Measurements from ENCODE around the gene ARHGAP4. TPM values are rescaled to one million over a fixed set of nuclear protein-coding genes. Genes with fewer than 3 reads are reported as not detected.

Gene ARHGAP4
- total RNA-seq, 2 experiments from 2014 or later, result 456 to 463 TPM

DNA sequence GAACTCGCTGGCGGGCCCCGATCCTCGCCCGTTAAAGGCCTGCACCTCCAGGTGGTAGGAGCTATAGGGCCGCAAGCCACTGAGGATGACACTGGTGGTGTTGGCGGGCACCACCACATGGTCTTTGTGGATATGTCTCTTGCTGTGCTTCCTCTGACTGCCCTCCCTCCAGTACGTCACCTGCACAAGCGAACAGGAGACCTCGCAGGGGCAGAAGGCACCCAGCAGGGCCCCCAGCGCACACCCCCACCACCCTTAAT lies 60.8 kb downstream of the ARHGAP4 start:
- ATAC-seq (ENCODE audit: poor library complexity) (no peak), DNase-seq (no peak)
- Mint-ChIP-seq H3K36me3 (ENCODE audit: low read depth) (no peaks in the 10 kb centered on the region), H3K9me3 (no peaks in the 10 kb centered on the region), H3K4me3 (no peak overlapping the region), H3K27ac (no peak overlapping the region), H3K27me3 (no peaks in the 10 kb centered on the region), H3K4me1 (ENCODE audit: low read depth) (no peaks in the 10 kb centered on the region)
- H3K4me1 ChIP-seq (ENCODE audit: insufficient read depth, low read length), result no peaks in the 10 kb centered on the region
- intact Hi-C loops (cut with DNase I, micrococcal nuclease), result no loop called here
- TF ChIP-seq, protein P1, sequence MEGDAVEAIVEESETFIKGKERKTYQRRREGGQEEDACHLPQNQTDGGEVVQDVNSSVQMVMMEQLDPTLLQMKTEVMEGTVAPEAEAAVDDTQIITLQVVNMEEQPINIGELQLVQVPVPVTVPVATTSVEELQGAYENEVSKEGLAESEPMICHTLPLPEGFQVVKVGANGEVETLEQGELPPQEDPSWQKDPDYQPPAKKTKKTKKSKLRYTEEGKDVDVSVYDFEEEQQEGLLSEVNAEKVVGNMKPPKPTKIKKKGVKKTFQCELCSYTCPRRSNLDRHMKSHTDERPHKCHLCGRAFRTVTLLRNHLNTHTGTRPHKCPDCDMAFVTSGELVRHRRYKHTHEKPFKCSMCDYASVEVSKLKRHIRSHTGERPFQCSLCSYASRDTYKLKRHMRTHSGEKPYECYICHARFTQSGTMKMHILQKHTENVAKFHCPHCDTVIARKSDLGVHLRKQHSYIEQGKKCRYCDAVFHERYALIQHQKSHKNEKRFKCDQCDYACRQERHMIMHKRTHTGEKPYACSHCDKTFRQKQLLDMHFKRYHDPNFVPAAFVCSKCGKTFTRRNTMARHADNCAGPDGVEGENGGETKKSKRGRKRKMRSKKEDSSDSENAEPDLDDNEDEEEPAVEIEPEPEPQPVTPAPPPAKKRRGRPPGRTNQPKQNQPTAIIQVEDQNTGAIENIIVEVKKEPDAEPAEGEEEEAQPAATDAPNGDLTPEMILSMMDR (IDR thresholded peaks at IDR 0.05), result no peak
- ChIA-PET CTCF (no interaction called here), POLR2A (no interaction called here)
- H3K27ac ChIP-seq (ENCODE audit: low read depth in 1 of 2, low read length in 2 of 2), result no peak overlapping the region
- no peaks in the 10 kb centered on the region for H3K27me3 ChIP-seq (ENCODE audit: control insufficient read depth in 1 of 2, insufficient read depth in 2 of 2, low read length in 2 of 2)
- no peaks in the 10 kb centered on the region for H3K9me3 ChIP-seq (ENCODE audit: control insufficient read depth in 1 of 2, insufficient read depth in 1 of 2, low read length in 2 of 2)
- no peak overlapping the region for H3K4me3 ChIP-seq (ENCODE audit: low read length)
- no peaks in the 10 kb centered on the region for H3K36me3 ChIP-seq (ENCODE audit: insufficient read depth, low read length)

DNA sequence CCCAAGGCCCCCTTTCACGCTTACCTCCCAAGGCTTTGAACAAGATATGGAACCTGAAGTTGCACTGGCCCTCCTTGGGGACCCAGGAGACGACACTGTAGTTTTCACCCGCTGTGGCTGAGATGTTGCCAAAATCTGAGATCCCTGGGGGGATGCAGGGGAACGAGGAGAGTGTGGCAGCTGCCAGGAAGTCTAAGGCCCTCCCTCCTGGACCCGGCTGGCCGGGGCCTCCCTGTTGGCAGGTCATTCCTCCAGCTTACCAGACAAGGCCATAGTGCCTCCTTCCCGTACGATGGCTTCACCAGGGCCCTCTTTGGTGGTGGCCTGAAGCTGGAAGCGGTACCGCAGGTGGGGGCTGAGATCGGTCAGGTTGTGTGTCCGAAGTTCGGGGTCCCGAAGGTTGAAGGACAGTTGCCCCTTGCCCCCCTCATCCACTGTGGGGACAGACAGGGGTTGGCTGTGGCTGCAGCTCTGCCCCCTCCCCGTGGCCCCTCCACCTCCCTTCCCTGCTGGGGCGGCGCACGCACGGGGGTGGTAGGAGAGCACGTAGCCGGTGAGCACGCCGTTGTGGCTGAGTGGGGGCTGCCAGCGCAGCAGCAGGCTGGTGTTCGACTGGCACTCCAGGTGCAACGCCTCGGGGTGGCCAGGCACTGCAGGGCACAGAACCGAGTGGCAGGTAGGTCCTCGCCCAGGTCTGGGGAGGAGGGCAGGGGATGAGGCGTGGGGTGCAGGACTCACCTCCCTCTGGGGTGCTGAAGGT lies 61.3 kb downstream of the ARHGAP4 start:
- Mint-ChIP-seq H3K36me3 (ENCODE audit: low read depth) (no peaks in the 10 kb centered on the region), H3K4me3 (no peak overlapping the region), H3K27ac (no peak overlapping the region), H3K9me3 (no peaks in the 10 kb centered on the region), H3K27me3 (no peaks in the 10 kb centered on the region), H3K4me1 (ENCODE audit: low read depth) (no peaks in the 10 kb centered on the region)
- no peak overlapping the region for H3K4me3 ChIP-seq (ENCODE audit: low read length)
- no peak overlapping the region for H3K27ac ChIP-seq (ENCODE audit: low read depth in 1 of 2, low read length in 2 of 2)
- intact Hi-C loops (cut with DNase I, micrococcal nuclease), result no loop called here
- ChIA-PET CTCF (no interaction called here), POLR2A (no interaction called here)
- no peaks in the 10 kb centered on the region for H3K27me3 ChIP-seq (ENCODE audit: control insufficient read depth in 1 of 2, insufficient read depth in 2 of 2, low read length in 2 of 2)
- H3K36me3 ChIP-seq (ENCODE audit: insufficient read depth, low read length), result no peaks in the 10 kb centered on the region
- no peak for DNase-seq
- ATAC-seq (ENCODE audit: poor library complexity), result no peak
- TF ChIP-seq, protein P1 (IDR thresholded peaks at IDR 0.05), result no peak
- no peaks in the 10 kb centered on the region for H3K9me3 ChIP-seq (ENCODE audit: control insufficient read depth in 1 of 2, insufficient read depth in 1 of 2, low read length in 2 of 2)
- H3K4me1 ChIP-seq (ENCODE audit: insufficient read depth, low read length), result no peaks in the 10 kb centered on the region

DNA sequence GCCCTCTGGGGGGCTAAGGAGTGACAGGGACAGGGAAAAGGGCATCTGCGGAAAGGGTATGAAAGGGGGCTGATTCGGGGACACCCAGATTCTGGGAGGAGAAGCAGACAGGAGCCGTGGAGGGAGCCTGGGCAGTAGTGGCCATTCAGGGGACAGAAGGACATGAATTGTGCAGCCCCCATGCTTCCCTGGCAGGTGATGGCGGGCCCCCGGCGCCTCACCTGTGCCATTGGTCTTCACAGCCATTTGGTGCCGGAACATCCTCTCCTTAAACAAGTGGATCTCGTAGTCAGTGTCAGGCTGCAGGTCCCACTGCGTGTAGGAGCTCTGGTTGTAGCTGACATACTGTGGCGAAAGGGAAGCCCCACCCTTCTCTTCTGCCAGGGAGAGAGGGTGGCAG lies 62.0 kb downstream of the ARHGAP4 start:
- no peaks in the 10 kb centered on the region for H3K36me3 ChIP-seq (ENCODE audit: insufficient read depth, low read length)
- no peak for ATAC-seq (ENCODE audit: poor library complexity)
- H3K9me3 ChIP-seq (ENCODE audit: control insufficient read depth in 1 of 2, insufficient read depth in 1 of 2, low read length in 2 of 2), result no peaks in the 10 kb centered on the region
- DNase-seq, result no peak
- H3K27ac ChIP-seq (ENCODE audit: low read depth in 1 of 2, low read length in 2 of 2), result no peak overlapping the region
- TF ChIP-seq, protein P1 (IDR thresholded peaks at IDR 0.05), result no peak
- H3K27me3 ChIP-seq (ENCODE audit: control insufficient read depth in 1 of 2, insufficient read depth in 2 of 2, low read length in 2 of 2), result no peaks in the 10 kb centered on the region
- no peaks in the 10 kb centered on the region for H3K27me3 Mint-ChIP-seq
- H3K4me3 Mint-ChIP-seq, result no peak overlapping the region
- no peaks in the 10 kb centered on the region for H3K36me3 Mint-ChIP-seq (ENCODE audit: low read depth)
- POLR2A ChIA-PET, result no interaction called here
- no peak overlapping the region for H3K4me3 ChIP-seq (ENCODE audit: low read length)
- intact Hi-C loops (cut with DNase I, micrococcal nuclease), result no loop called here
- CTCF ChIA-PET, result no interaction called here
- H3K9me3 Mint-ChIP-seq, result no peaks in the 10 kb centered on the region
- no peaks in the 10 kb centered on the region for H3K4me1 ChIP-seq (ENCODE audit: insufficient read depth, low read length)
- no peaks in the 10 kb centered on the region for H3K4me1 Mint-ChIP-seq (ENCODE audit: low read depth)
- H3K27ac Mint-ChIP-seq, result no peak overlapping the region

Data from CD4-positive, alpha-beta T cell (primary cell).